ENCODE measurements around the gene TENM4. TPM values are rescaled to one million over a fixed set of nuclear protein-coding genes. Genes with fewer than 3 reads are reported as not detected.

Gene TENM4
- total and polyA plus RNA-seq, 10 of the 15 experiments (the other 5 are each of a cell fraction or from before 2014, with no cell fraction given) = 0.03 to 0.12 (median 0.06) TPM; not detected in 7

- POLR2A ChIA-PET = no interaction called here
- RAD21 ChIA-PET (ENCODE audit: unreplicated experiment) = no interaction called here
- in situ Hi-C loops (cut with MboI) (no loop called here), intact Hi-C loops (cut with micrococcal nuclease; ENCODE audit: unreplicated experiment) (no loop called here)
- Histone ChIP-seq H3K9ac (ENCODE audit: control insufficient read depth, insufficient read depth, low read length) (no peak overlapping the region), H3K36me3 (ENCODE audit: control insufficient read depth in 2 of 2, insufficient read depth in 2 of 2, low read length in 1 of 2) (no peaks in the 10 kb centered on the region), H2AFZ (ENCODE audit: control insufficient read depth, low read depth, low read length) (no peak overlapping the region), H3K9me3 (replicated peaks; ENCODE audit: control insufficient read depth, insufficient read depth, low read length) (no peaks in the 10 kb centered on the region), H3K4me1 (ENCODE audit: control insufficient read depth, insufficient read depth, low read length) (no peaks in the 10 kb centered on the region), H3K27ac (ENCODE audit: control insufficient read depth, insufficient read depth) (no peak overlapping the region), H3K27me3 (replicated peaks in 1 of 2; ENCODE audit: control insufficient read depth in 2 of 2, insufficient read depth in 2 of 2, low read length in 1 of 2) (peaks cover 0 to 2% of the 10 kb centered on the region in 2 experiments; a peak in 2 of 4 replicates), H3K4me2 (ENCODE audit: control insufficient read depth, insufficient read depth) (no peak overlapping the region), H4K20me1 (ENCODE audit: control insufficient read depth, insufficient read depth) (no peaks in the 10 kb centered on the region), H3K79me2 (ENCODE audit: control insufficient read depth, insufficient read depth, low read length) (no peaks in the 10 kb centered on the region), H3K4me3 (no peak overlapping the region)
- 0% methylated on average over 3 of the region's 3 CpGs for WGBS (ENCODE audit: insufficient coverage, insufficient replicate concordance, low lambda C conversion rate, missing lambda C conversion rate)
- TF ChIP-seq FOXM1 (IDR thresholded peaks at IDR 0.05; ENCODE audit: low read depth, low read length) (no peak), MTA2 (IDR thresholded peaks at IDR 0.05; ENCODE audit: low read depth) (no peak), ZNF687 (IDR thresholded peaks at IDR 0.05) (no peak), ATF7 (IDR thresholded peaks at IDR 0.05; ENCODE audit: low read depth) (no peak), GABPA (IDR thresholded peaks at IDR 0.05; ENCODE audit: low read depth) (no peak), ZZZ3 (IDR thresholded peaks at IDR 0.05; ENCODE audit: control insufficient read depth, insufficient read length, low read depth) (no peak), KLF5 (IDR thresholded peaks at IDR 0.05; ENCODE audit: partially characterized antibody) (no peak), ZNF274 (IDR thresholded peaks at IDR 0.05; ENCODE audit: insufficient read depth, insufficient read length) (no peak), JUND (IDR thresholded peaks at IDR 0.05; ENCODE audit: low read depth, low read length) (no peak), SIN3A (IDR thresholded peaks at IDR 0.05; ENCODE audit: low read depth, low read length) (no peak), IKZF2 (IDR thresholded peaks at IDR 0.05) (no peak), ZNF207 (IDR thresholded peaks at IDR 0.05; ENCODE audit: borderline replicate concordance) (no peak)
- no TSS peak for BruUV-seq (replicated peaks)
- FAIRE-seq = no peak
- CTCF ChIA-PET = no interaction called here
- no peak for DNase-seq (ENCODE audit: low read depth, low spot score)
- no peak for ATAC-seq
- SMC1A ChIA-PET (ENCODE audit: uncharacterized antibody, unreplicated experiment) = no interaction called here
These were observed 611.7 kb downstream of the TENM4 start for GRCh38 chr11:78829146-78829545.
